ENCODE data around the gene USP9Y. TPM values are rescaled to one million over a fixed set of nuclear protein-coding genes. Genes with fewer than 3 reads are reported as not detected.
"Not testable (repeated sequence)": the region's sequence is repeated elsewhere in the genome, so short reads cannot be mapped to it uniquely, and the experiment has no call there.

Gene USP9Y
- total and polyA plus RNA-seq, 8 donors = 6.8 to 36.2 (median 21.0) TPM; not detected in 3

GRCh38 chrY:12662745-12663591, 38.1 kb upstream of the USP9Y start:
- Histone ChIP-seq H3K4me1 (peaks cover 0 to 19% (median 0%) of the 10 kb centered on the region in 4 donors), H3K27me3 (no peaks in the 10 kb centered on the region), H3K4me3 (peak overlapping the region in 2 of 4 donors; percentile 61 to 64), H3K36me3 (no peaks in the 10 kb centered on the region), H3K9me3 (no peaks in the 10 kb centered on the region), H3K27ac (peak overlapping the region in 2 of 5 donors; percentile 83 to 84)
- TF ChIP-seq EP300 (IDR thresholded peaks at IDR 0.05) (no peak), POLR2A (IDR thresholded peaks at IDR 0.05) (no peak), POLR2AphosphoS5 (IDR thresholded peaks at IDR 0.05) (no peak)
- WGBS, 5 donors = 0% methylated on average over 36 to 40 of the region's 40 CpGs; no CpG with 5 or more reads in 2 of the 5 donors
- DNase-seq = no peak
- intact Hi-C loops (cut with DNase I; ENCODE audit: low total_unique reads) = no loop called here

- H3K27me3 ChIP-seq; H3K9me3 ChIP-seq; H3K36me3 ChIP-seq; DNase-seq; intact Hi-C loops (cut with DNase I; ENCODE audit: low total_unique reads): not testable (repeated sequence)
- WGBS, 5 donors = 22 to 43% (median 41%) methylated on average over 19 to 20 of the region's 20 CpGs; no CpG with 5 or more reads in 2 of the 5 donors
- Histone ChIP-seq H3K4me3 (peak overlapping the region in 2 of 4 donors; percentile 61 to 64), H3K27ac (peak overlapping the region in 2 of 5 donors; percentile 39 to 84), H3K4me1 (peaks cover 0 to 19% (median 0%) of the 10 kb centered on the region in 4 donors)
These were observed 37.2 kb upstream of the USP9Y start for GRCh38 chrY:12663845-12664244.

GRCh38 chrY:12678111-12678510, 22.9 kb upstream of the USP9Y start:
- TF ChIP-seq POLR2AphosphoS5 (IDR thresholded peaks at IDR 0.05) (no peak), EP300 (IDR thresholded peaks at IDR 0.05) (no peak), CTCF (IDR thresholded peaks at IDR 0.05) (no peak), POLR2A (IDR thresholded peaks at IDR 0.05) (no peak)
- WGBS, 5 donors = 86 to 96% (median 95%) methylated on average over 2 of the region's 2 CpGs; no CpG with 5 or more reads in 2 of the 5 donors
- peaks cover 0 to 5% (median 0%) of the 10 kb centered on the region in 4 donors for H3K9me3 ChIP-seq
- intact Hi-C loops (cut with DNase I; ENCODE audit: low total_unique reads) = no loop called here
- H3K27ac ChIP-seq = no peak overlapping the region
- DNase-seq = no peak
- peaks cover 0 to 11% (median 0%) of the 10 kb centered on the region in 4 donors for H3K36me3 ChIP-seq
- H3K27me3 ChIP-seq = no peaks in the 10 kb centered on the region
- H3K4me1 ChIP-seq = no peaks in the 10 kb centered on the region
- no peak overlapping the region for H3K4me3 ChIP-seq

GRCh38 chrY:12681535-12681934, 19.5 kb upstream of the USP9Y start:
- no peak overlapping the region for H3K4me3 ChIP-seq
- H3K27ac ChIP-seq = no peak overlapping the region
- DNase-seq = no peak
- H3K9me3 ChIP-seq = peaks cover 0 to 5% (median 0%) of the 10 kb centered on the region in 4 donors
- TF ChIP-seq POLR2A (IDR thresholded peaks at IDR 0.05) (no peak), CTCF (IDR thresholded peaks at IDR 0.05) (no peak), EP300 (IDR thresholded peaks at IDR 0.05) (no peak), POLR2AphosphoS5 (IDR thresholded peaks at IDR 0.05) (no peak)
- H3K36me3 ChIP-seq = peaks cover 0 to 9% (median 0%) of the 10 kb centered on the region in 4 donors
- no peaks in the 10 kb centered on the region for H3K27me3 ChIP-seq
- 57 to 76% (median 68%) methylated on average over 2 of the region's 2 CpGs; no CpG with 5 or more reads in 2 of the 5 donors for WGBS, 5 donors
- H3K4me1 ChIP-seq = no peaks in the 10 kb centered on the region
- intact Hi-C loops (cut with DNase I; ENCODE audit: low total_unique reads) = no loop called here

GRCh38 chrY:12688337-12688736, 12.7 kb upstream of the USP9Y start:
- intact Hi-C loops (cut with DNase I; ENCODE audit: low total_unique reads) = no loop called here
- H3K9me3 ChIP-seq = no peaks in the 10 kb centered on the region
- peaks cover 0 to 13% (median 0%) of the 10 kb centered on the region in 4 donors for H3K36me3 ChIP-seq
- H3K4me3 ChIP-seq = no peak overlapping the region
- WGBS, 5 donors = 83 to 94% (median 87%) methylated on average over 2 of the region's 2 CpGs; no CpG with 5 or more reads in 2 of the 5 donors
- H3K4me1 ChIP-seq = no peaks in the 10 kb centered on the region
- H3K27me3 ChIP-seq = no peaks in the 10 kb centered on the region
- TF ChIP-seq POLR2AphosphoS5 (IDR thresholded peaks at IDR 0.05) (no peak), EP300 (IDR thresholded peaks at IDR 0.05) (no peak), CTCF (IDR thresholded peaks at IDR 0.05) (no peak)
- DNase-seq = no peak
- no peak overlapping the region for H3K27ac ChIP-seq

All from stomach (tissue), 9 donors.